ENCODE measurements around the gene RTBDN.

Gene RTBDN

GRCh38 chr19:12783849-12784393 lies 50.5 kb downstream of the RTBDN start:
- Histone ChIP-seq H3K9me3 (ENCODE audit: control insufficient read depth, insufficient read depth, low read length) (no peaks in the 10 kb centered on the region), H3K36me3 (ENCODE audit: control insufficient read depth, insufficient read depth, low read length) (no peaks in the 10 kb centered on the region), H3K4me3 (ENCODE audit: low read depth, low read length) (no peak overlapping the region), H3K27ac (ENCODE audit: low read depth, low read length) (no peak overlapping the region), H3K9ac (ENCODE audit: low read depth, low read length) (no peak overlapping the region), H3K4me1 (ENCODE audit: control insufficient read depth, insufficient read depth, low read length) (peaks cover 21% of the 10 kb centered on the region), H3K27me3 (ENCODE audit: control insufficient read depth, insufficient read depth, low read length) (no peaks in the 10 kb centered on the region)

GRCh38 chr19:12783291-12783848 lies 51.0 kb downstream of the RTBDN start:
- peak overlapping the region; percentile 64 for H3K27ac ChIP-seq (ENCODE audit: low read depth, low read length)
- peaks cover 21% of the 10 kb centered on the region for H3K4me1 ChIP-seq (ENCODE audit: control insufficient read depth, insufficient read depth, low read length)
- H3K27me3 ChIP-seq (ENCODE audit: control insufficient read depth, insufficient read depth, low read length): no peaks in the 10 kb centered on the region
- peak overlapping the region; percentile 63; the same call in 1 of the 2 replicates for H3K4me3 ChIP-seq (ENCODE audit: low read depth, low read length)
- no peaks in the 10 kb centered on the region for H3K36me3 ChIP-seq (ENCODE audit: control insufficient read depth, insufficient read depth, low read length)
- no peaks in the 10 kb centered on the region for H3K9me3 ChIP-seq (ENCODE audit: control insufficient read depth, insufficient read depth, low read length)
- H3K9ac ChIP-seq (ENCODE audit: low read depth, low read length): no peak overlapping the region

GRCh38 chr19:12782424-12783290 lies 51.7 kb downstream of the RTBDN start:
- Histone ChIP-seq H3K9ac (ENCODE audit: low read depth, low read length) (0 out of 2 replicates have a peak overlapping the region, but pooled peaks have one; percentile 10), H3K9me3 (ENCODE audit: control insufficient read depth, insufficient read depth, low read length) (no peaks in the 10 kb centered on the region), H3K4me3 (ENCODE audit: low read depth, low read length) (peak overlapping the region; percentile 63), H3K4me1 (ENCODE audit: control insufficient read depth, insufficient read depth, low read length) (peaks cover 19% of the 10 kb centered on the region), H3K27ac (ENCODE audit: low read depth, low read length) (peak overlapping the region; percentile 64), H3K36me3 (ENCODE audit: control insufficient read depth, insufficient read depth, low read length) (no peaks in the 10 kb centered on the region), H3K27me3 (ENCODE audit: control insufficient read depth, insufficient read depth, low read length) (no peaks in the 10 kb centered on the region)

GRCh38 chr19:12782174-12782423 lies 52.3 kb downstream of the RTBDN start:
- H3K9ac ChIP-seq (ENCODE audit: low read depth, low read length): 0 out of 2 replicates have a peak overlapping the region, but pooled peaks have one; percentile 7
- H3K36me3 ChIP-seq (ENCODE audit: control insufficient read depth, insufficient read depth, low read length): no peaks in the 10 kb centered on the region
- H3K4me3 ChIP-seq (ENCODE audit: low read depth, low read length): peak overlapping the region; percentile 63; the same call in 1 of the 2 replicates
- H3K9me3 ChIP-seq (ENCODE audit: control insufficient read depth, insufficient read depth, low read length): no peaks in the 10 kb centered on the region
- peaks cover 21% of the 10 kb centered on the region for H3K4me1 ChIP-seq (ENCODE audit: control insufficient read depth, insufficient read depth, low read length)
- no peaks in the 10 kb centered on the region for H3K27me3 ChIP-seq (ENCODE audit: control insufficient read depth, insufficient read depth, low read length)
- peak overlapping the region; percentile 64 for H3K27ac ChIP-seq (ENCODE audit: low read depth, low read length)

GRCh38 chr19:12779162-12779993 lies 55.0 kb downstream of the RTBDN start:
- Histone ChIP-seq H3K36me3 (ENCODE audit: control insufficient read depth, insufficient read depth, low read length) (peaks cover 1% of the 10 kb centered on the region; the same call in 1 of the 2 replicates), H3K27ac (ENCODE audit: low read depth, low read length) (peak overlapping the region; percentile 71), H3K4me1 (ENCODE audit: control insufficient read depth, insufficient read depth, low read length) (peaks cover 26% of the 10 kb centered on the region), H3K27me3 (ENCODE audit: control insufficient read depth, insufficient read depth, low read length) (no peaks in the 10 kb centered on the region), H3K9me3 (ENCODE audit: control insufficient read depth, insufficient read depth, low read length) (no peaks in the 10 kb centered on the region), H3K9ac (ENCODE audit: low read depth, low read length) (no peak overlapping the region), H3K4me3 (ENCODE audit: low read depth, low read length) (peak overlapping the region; percentile 65; the same call in 1 of the 2 replicates)

- H3K27ac ChIP-seq (ENCODE audit: low read depth, low read length): peak overlapping the region; percentile 71
Measured at GRCh38 chr19:12778905-12779161, 55.5 kb downstream of the RTBDN start.

GRCh38 chr19:12778017-12778904 lies 56.1 kb downstream of the RTBDN start:
- peak overlapping the region; percentile 65 for H3K4me3 ChIP-seq (ENCODE audit: low read depth, low read length)
- H3K27ac ChIP-seq (ENCODE audit: low read depth, low read length): peak overlapping the region; percentile 71
- no peaks in the 10 kb centered on the region for H3K9me3 ChIP-seq (ENCODE audit: control insufficient read depth, insufficient read depth, low read length)
- H3K36me3 ChIP-seq (ENCODE audit: control insufficient read depth, insufficient read depth, low read length): peaks cover 5% of the 10 kb centered on the region; the same call in 1 of the 2 replicates
- no peak overlapping the region for H3K9ac ChIP-seq (ENCODE audit: low read depth, low read length)
- H3K4me1 ChIP-seq (ENCODE audit: control insufficient read depth, insufficient read depth, low read length): peaks cover 22% of the 10 kb centered on the region
- no peaks in the 10 kb centered on the region for H3K27me3 ChIP-seq (ENCODE audit: control insufficient read depth, insufficient read depth, low read length)

More at GRCh38 chr19:12778905-12779161, 55.5 kb downstream of the RTBDN start:
- no peak overlapping the region for H3K9ac ChIP-seq (ENCODE audit: low read depth, low read length)
- peak overlapping the region; percentile 65; the same call in 1 of the 2 replicates for H3K4me3 ChIP-seq (ENCODE audit: low read depth, low read length)
- no peaks in the 10 kb centered on the region for H3K9me3 ChIP-seq (ENCODE audit: control insufficient read depth, insufficient read depth, low read length)
- H3K36me3 ChIP-seq (ENCODE audit: control insufficient read depth, insufficient read depth, low read length): peaks cover 5% of the 10 kb centered on the region; the same call in 1 of the 2 replicates
- H3K4me1 ChIP-seq (ENCODE audit: control insufficient read depth, insufficient read depth, low read length): peaks cover 27% of the 10 kb centered on the region
- H3K27me3 ChIP-seq (ENCODE audit: control insufficient read depth, insufficient read depth, low read length): no peaks in the 10 kb centered on the region

- Histone ChIP-seq H3K9ac (ENCODE audit: low read depth, low read length) (no peak overlapping the region), H3K4me3 (ENCODE audit: low read depth, low read length) (peak overlapping the region; percentile 65), H3K9me3 (ENCODE audit: control insufficient read depth, insufficient read depth, low read length) (no peaks in the 10 kb centered on the region), H3K36me3 (ENCODE audit: control insufficient read depth, insufficient read depth, low read length) (peaks cover 5% of the 10 kb centered on the region; the same call in 1 of the 2 replicates), H3K27ac (ENCODE audit: low read depth, low read length) (no peak overlapping the region), H3K4me1 (ENCODE audit: control insufficient read depth, insufficient read depth, low read length) (peaks cover 22% of the 10 kb centered on the region), H3K27me3 (ENCODE audit: control insufficient read depth, insufficient read depth, low read length) (no peaks in the 10 kb centered on the region)
Measured at GRCh38 chr19:12777217-12778016, 57.0 kb downstream of the RTBDN start.

Measured in HUES48 (cell line).